ENCODE measurements around the gene ERC1.
"Not testable (repeated sequence)": the region's sequence is repeated elsewhere in the genome, so short reads cannot be mapped to it uniquely, and the experiment has no call there.

Gene ERC1

DNA sequence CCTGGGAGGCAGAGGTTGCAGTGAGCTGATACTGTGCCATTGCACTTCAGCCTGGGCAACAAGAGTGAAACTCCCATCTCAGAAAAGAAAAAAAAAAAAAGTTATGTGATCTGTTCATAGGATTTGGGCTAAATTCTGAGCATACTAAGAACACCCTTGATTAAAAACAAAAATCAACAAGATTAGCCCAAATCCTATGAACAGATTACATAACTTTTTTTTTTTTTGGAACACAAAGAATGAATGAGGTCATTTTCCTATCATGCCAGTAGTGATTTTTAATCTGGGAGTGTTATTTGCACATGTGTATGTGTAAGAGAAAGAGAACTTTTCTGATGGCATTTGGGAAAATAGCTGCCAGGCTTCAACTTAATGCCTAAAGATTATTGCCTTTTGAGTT, 208.7 kb downstream of the ERC1 start:
- DNase-seq, result no peak

DNA sequence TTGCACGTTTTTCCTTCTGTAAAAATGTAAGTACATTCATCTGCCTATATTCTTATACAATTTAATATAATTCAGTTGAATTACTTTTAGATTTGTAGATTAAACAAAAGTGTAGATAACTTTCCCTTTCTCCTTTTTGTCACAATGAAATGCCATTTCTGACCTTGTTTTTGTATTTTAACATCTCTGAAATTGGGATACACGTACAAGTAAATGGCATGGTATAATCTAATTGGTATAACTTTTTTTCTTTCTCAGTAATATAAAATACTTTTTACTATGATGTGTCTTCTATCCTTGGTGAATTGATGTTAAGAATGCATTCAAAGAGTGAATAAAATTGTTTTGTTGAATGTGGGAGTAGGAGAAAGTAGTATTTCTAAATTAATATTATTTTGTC, 210.0 kb downstream of the ERC1 start:
- no peak for DNase-seq

DNA sequence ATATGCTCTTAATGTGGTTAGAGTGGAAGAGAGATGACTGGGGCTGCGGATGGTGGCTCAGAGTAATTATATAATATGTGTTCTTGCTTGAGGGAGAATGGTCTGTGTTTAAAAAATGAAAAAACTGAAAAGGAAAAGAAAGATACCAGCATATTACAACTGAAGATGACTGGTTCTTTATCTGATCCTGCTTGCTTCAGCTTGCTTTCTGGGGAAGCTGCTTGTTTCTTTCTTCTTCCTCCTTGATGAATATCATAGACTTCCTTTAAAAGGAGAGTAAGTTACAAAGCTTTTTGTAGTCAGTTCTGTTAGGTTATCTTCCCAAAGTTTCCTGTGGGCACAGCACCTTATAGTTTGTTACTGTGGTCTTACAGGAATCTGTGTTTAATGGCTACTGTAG, 210.9 kb downstream of the ERC1 start:
- no peak for DNase-seq

DNA sequence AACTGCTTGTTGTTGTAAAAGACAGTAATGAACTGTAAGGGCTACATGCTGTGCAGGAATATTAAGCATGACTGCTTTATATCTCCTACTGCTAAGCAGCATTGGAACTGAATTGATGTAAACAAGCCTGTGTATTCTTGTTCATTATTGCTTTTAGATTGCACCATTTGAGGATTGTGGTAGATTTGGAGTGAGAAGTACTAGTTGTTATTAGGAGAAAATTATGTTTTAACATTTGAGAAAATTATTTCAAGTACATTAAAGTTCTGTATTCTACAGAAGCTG, 212.7 kb downstream of the ERC1 start:
- no peak for DNase-seq

DNA sequence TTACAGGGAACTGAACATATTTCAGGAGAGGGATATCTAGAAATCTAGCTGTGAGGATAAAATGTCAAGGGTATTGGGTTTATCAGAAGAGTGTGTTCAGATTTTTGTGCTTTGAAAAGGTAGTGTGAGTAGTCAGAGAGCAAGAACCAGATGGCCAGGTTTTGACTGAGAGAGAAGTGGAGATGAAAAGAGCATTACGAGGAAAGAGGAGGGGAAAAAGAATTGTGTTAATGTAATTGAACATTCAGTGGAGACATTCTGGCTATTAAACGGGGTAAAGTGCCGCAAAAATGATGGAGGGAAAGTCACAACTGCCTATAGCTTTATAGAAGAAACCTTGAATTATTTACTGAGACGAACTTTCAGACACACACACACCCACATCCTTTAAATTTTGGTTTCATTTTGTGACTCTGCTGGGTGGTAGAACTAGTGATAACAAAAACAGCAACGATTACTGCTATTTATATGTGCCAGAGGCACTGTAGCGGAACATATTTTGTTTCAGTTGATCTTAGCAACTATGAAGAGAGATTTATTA, 213.6 kb downstream of the ERC1 start:
- DNase-seq, result no peak

DNA sequence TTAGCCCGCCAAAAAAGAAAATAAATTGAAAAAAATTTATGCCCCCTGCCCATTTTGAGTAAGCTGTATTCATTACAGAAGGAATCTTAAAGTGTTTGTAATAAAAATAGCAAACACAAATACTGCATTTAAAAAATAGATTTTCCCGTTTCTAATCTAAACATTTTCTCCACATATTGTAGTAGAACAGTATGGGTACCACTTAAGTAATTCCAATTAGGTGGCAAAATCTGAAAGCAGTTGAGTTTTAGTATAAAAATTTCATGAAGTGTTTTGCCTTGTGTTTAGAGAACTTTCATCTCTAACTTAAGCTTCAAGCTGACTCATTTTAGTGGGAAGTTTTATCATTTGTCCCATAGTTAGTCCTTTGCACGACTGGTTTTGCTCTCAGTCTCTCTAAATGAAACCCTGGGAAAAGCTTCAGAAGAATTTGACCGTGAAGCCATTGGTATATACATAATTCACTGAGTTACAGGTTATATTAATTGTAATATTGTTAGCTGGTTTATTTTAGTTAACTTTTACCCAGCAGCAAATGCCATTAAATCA, 214.6 kb downstream of the ERC1 start:
- DNase-seq, result no peak

DNA sequence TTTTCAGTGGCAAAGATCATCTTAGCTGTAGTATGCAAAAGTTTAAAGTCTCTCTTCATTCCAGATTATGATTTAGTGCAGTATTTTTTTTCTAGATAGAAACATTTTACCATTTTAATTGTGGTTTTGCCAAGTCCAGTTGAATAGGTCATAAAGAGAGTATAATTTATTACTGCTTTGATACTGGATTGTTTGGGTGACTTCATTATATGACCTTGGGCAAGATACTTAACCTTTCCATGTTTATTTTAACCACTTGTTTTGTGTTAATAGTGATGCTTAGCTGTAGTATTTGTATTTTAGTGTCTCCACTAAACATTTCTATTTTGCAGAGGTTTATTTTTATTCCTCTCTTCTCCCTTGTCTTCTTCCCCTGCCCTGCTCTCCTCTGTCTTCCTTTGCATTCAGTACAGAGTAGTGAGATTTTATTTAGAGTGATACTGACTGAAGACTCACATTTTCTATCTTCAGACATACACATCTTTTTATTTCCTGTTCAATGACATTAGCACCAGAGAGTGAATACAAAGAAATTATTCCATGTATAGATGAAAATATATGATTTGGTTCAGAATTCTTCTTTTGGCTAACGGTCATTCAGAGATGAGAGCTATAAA, 215.2 kb downstream of the ERC1 start:
- DNase-seq, result no peak

DNA sequence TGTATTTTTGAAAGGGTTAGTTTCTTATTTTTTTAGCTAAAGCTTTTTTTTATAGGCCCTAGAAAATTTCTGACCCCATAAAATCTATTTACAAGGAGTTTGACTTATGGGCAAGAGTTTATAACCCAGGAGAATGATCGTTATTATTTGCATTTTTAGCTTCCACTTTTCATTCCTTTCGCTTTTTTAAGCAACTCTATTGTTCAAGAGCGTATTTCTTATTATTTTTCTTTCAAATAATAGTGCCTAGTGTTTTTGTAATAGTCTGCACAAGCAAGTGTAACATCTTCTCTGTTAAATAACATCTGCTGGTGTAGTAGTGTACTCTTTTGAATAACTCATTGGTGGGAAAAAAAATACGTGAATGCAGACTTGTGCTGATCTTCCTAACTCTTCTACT, 216.3 kb downstream of the ERC1 start:
- DNase-seq, result no peak

DNA sequence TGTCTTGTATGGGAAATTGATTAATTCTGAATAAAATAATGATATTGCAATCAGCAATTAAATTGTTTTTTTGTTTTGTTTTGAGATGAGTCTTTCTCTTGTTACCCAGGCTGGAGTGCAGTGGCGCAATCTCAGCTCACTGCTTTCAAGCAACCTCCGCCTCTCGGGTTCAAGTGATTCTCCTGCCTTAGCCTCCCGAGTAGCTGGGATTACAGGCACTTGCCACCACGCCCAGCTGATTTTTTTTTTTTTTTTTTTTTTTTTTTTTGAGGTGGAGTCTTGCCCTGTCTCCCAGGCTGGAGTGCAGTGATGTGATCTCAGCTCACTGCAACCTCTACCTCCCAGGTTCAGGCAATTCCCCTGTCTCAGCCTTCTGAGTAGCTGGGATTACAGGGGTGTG, 217.7 kb downstream of the ERC1 start:
- not testable (repeated sequence) for DNase-seq

DNA sequence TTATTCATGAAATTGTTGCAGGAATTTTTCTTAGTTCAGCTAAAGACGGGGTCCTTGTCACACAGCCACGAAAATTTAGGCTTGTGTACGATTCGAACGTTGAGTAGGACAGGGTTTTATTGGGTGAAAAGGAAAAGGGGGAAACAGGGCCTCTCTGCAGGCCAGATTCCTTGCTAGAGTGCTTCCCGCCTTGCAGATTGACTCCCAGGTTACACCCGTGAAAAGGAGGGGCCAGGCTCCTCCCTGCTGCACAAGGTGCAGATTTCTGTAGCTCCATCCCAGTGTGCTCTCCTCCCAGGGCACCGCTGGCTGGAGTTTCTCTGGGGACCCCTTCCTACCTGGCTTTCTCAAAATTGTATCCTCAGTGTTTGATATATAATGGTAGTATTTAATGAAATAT, 221.5 kb downstream of the ERC1 start:
- DNase-seq, result no peak

DNA sequence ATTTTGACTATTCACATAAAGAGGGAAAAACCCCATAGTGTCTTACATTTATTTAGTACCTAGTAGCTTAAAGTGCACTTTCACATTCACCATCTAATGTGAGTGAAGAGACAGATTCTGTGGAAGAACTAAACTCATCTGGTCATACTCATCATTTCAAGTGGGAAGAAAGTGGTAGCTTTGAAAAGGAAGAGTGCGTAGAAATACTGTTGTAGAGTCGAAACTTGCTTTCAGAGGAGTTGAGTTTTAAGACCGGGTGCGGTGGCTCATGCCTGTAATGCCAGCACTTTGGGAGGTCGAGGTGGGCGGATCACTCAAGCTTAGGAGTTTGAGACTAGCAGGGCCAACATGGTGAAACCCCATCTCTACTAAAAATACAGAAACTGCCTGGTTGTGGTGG, 222.2 kb downstream of the ERC1 start:
- DNase-seq, result no peak

DNA sequence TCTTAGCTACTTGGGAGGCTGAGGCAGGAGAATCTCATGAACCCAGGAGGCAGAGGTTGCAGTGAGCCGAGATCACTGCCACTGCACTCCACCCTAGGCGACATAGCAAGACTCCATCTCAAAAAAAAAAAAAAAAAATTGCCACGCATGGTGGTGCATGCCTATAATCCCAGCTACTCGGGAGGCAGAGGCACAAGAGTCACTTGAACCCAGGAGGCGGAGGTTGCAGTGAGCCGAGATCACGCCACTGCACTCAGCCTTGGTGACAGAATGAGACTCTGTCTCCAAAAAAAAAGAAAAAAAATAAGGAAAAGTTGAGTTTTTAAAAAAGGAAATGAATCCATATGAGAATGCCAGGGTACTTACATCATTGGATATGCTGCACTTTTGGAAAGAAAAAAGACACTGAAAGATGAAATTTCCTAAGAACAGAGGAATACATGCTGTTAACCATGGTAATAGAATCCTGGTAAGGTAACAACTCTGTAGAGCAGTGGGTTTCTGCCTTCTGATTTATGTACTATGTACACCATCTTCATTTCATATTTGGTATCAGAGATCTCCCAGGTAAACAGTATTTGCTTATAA, 222.7 kb downstream of the ERC1 start:
- no peak for DNase-seq

DNA sequence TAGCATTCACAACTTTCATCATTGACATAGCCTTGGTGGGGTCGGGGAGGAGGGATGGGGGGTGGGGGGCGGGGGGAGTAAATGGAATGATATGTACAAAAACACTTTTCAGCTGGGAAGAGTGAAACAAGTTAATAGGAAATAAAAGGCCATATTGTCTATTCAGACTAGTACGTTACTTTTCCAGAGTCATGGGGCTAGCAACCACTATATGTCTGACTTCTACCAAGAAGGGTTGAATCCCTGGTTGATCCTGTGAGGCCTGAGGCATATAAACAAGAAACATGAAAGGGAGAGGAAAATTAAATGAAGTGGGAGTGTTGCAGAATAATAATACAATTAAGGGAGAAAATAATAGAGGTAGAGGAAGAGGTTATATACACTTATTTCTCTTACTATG, 225.5 kb downstream of the ERC1 start:
- DNase-seq, result no peak

DNA sequence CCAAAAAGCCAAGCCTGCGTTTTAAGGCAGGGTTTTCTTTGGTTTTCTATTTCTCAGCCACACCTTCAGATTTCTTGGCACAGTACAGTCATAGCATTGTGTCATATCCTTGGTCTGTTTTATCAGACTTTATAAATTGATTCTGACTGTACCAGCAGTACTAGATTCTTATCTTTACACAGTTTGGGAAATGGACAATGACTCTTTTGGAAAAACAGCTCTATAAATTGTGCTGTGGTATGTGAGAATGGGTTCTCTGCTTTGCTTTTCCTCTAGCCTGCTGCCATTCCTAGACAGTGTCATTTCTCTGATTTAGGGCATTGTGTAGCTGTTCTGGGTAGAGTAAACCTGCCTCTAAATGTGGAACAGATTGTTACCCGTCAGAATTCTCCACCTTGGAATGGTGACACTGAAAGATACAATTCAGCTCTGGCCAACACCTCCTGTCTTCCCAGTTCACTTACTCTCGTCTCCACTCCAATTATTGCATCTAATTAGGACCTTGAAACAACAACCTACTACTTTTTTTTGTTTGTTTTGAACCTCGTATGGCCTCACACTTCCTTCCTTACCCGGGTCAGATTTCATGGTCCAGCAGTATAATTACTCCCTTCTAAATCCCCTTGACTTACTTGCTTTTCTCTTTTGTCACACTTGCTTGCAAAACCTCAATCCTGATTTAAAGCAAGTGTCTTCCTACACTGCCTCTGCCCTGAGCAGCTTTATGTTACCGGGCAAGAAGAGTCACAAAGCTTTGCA, 226.3 kb downstream of the ERC1 start:
- peak; percentile 25 to 66 for DNase-seq

DNA sequence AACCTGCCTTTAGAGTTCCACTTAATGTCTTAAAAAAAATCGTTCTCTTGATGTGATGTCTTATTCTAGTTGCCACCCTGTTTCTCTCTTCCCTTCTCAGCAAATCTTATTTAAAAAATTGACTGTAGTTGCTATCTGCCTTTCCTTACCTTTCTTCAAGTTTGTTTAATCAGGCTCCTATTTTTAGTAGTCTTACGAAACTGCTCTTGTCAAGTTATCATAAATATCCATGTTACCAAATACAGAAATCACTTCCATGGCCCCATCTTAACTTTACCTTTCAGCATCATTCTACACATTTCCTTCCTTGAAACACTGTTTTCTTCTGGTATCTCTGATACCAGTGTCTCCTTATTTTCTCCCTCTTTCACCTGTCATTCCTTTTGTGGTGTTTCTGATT, 227.3 kb downstream of the ERC1 start:
- no peak for DNase-seq

DNA sequence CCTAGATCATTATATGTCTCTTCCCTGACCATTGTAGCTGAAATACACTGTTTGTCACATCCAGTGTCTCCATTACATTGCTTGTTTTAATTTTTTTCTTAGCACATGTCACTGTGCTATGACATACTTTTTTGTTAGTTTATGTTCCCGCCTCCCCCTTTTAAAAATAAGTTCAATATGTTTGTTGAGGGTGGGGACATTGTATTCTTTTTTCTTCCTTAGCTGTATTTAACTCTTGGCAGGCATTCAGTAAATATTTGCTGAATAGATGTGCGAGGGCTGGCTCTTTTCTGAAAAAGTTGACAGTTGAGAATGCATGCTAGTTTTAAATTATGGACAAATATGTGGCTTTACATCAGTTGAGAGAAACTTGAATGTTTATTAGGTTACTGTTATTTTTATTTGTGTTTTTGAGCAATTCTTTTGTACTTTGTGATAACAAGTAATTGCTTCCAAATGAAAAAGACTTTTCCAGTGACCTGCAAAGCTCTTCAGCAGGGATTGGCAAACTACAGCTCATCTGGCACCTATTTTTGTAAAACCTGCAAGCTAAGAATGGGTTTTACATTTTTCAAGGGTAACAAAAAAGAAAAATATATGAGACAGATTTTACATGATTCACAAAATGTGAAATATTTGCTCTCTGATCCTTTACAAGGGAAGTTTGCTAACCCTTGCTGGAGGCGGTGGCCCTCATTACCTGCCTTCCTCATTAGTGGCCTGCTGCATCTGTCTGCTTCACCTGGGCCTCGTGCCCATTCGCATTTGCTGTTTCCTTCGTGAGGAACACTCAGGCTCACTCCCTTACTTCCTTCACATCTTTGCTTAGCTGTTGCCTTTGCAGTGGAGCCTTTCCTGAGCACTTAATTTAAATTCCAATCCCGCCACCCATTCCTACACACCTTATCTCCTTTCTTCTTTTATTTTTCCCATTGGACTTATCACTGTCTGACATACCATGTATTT, 229.4 kb downstream of the ERC1 start:
- no peak for DNase-seq

DNA sequence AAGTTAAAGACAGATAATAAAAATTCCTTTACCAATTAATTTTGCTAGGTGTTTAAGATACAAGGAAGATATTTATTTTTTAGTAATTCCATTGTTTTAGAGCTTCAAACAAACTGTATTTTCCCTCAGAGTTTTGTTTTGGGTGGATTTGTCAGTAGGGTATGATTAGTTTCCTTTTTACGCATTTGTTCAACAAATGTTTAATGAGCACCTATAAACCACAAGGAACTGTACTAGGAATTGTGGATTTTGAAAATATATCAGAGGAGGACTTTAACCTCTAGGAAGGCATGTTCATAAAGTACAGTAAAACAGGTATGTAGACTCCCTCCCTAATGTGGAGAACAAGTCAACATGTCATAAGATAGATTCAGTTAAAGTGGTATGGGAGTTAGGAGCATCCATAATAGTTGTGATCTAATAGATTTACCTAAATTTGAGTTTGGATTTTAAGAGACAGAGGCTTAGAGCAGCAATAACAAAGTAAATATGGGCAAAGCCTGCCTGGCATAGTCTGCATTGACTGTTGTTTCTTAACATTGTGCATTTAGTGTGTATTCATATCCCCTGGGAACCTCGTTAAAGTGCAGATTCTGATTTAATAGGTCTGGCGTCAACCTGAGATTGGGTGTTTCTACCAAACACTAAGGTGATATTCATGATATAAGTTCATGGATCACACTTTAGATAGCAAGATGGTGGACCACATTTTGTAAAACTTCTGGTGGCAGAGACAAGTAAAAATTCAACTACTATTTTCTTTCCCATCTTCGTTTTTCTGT, 232.0 kb downstream of the ERC1 start:
- DNase-seq, result no peak

DNA sequence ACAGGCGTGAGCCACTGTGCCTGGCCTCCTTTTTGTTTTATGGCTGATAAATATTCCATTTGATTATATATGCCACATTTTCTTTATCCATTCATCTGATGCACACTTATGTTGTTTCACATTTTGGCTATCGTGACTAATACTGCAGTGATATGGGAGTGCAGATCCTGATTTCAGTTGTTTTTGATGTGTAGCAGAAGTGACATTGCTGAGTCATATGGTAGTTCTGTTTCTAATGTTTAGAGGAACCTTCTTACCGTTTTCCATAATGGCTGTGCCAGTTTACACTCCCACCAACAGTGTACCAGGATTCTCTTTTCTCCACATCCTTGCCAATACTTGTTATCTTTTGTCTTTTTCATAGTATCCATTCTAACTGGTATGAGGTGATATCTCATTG, 235.9 kb downstream of the ERC1 start:
- no peak for DNase-seq

DNA sequence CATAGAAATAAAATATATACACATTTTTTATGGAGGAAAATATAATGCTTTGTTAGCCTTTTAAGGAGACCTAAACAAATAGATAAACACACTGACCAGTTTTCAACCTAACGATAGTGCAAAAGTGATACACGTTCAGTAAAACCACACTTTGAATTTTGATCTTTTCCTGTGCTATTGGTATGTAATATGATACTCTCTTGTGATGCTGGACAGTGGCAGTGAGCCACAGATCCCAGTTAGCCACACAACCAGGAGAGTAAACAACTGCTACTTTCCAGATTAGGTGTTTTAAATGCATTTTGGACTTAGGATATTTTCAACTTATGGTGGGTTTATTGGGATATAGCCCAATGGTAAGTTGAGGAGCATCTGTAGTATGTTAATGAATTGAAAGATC, 243.1 kb downstream of the ERC1 start:
- DNase-seq, result no peak

DNA sequence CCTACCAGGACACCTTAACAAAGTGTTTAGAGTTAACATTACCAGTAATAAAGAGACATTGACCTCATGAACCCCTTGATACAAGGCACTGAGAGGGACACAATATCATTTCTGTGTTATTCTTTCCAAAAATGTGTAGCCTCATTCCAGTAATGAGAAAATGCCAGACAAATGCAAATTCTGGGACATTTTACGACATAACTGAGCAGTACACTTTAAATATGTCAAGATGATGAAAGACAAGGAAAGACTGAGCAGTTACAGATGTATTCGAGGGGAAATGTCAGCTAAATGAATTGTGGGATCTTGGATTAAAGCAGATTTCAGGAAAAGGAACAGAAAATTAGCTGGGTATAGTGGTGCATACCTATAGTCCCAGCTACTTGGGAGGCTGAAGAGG, 255.6 kb downstream of the ERC1 start:
- no peak for DNase-seq

DNA sequence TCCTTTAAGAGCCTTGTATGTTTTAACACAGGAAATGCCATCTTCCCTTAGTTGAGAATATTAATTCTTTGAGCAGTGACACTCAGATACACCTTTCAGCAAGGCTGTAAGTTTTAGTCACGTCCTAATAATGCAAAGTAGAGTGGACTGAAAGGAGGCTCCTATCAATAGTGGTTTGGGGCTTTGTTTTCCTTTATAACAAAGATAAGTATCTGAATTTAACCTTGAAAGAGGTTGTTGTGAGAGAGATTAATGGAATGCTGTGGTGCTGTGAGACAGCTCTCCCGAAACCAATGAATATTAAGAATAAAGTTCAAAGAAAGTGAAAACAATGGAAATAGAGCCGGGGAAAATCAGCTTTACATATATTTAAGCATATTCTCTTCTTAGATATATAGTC, 259.6 kb downstream of the ERC1 start:
- DNase-seq, result no peak

DNA sequence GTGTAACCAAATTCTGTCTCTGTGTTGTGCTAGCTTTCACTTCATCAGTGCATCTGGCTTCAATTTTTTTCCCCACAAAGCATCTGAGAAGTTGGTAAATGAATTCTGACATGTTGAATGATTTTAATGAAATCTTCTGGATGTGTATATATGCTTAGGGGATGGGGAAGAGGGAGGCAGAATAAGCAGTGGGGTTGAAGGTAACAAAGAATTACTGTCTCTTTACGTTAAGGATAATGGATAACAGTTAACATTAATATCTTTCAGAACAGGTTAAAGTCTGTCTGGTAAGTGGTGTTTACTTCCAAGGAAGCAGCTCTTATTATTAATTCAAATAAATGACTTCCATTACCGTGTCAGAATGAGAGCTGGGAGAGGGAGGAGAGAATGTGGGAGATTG, 261.7 kb downstream of the ERC1 start:
- DNase-seq, result no peak
